ENCODE measurements around the gene RYR3.

RYR3 gene

DNA sequence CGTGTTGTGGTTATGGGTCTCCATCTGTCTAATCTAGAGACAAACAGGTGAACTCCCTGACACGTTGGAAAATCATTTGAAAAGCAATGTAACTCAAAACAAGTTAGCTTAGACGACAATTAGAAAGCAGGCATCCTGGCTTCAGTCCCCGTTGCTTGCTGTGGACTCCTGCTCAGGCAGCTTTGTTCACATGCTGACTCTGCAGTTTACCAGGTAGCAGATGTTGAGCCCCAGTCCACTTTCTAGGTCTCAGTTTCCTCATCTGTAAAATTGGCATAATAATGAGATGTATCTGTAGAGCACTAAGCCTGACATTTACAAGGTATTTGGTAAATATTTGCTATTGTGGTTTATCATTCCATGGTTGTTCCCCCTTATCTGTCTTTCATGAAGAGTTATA, 330.3 kb downstream of the RYR3 start:
- no peak for TF ChIP-seq EZH2phosphoT487 (IDR thresholded peaks at IDR 0.05; ENCODE audit: borderline replicate concordance)
- Histone ChIP-seq H2AFZ (ENCODE audit: low read length) (peak overlapping the region; percentile 72; the same call in 1 of the 2 replicates), H3K9ac (ENCODE audit: low read depth, low read length, poor library complexity, severe bottlenecking) (peak overlapping the region; percentile 60), H3K9me2 (replicated peaks; ENCODE audit: low read depth, low read length) (no peaks in the 10 kb centered on the region), H3K36me3 (ENCODE audit: insufficient read depth, low read length) (no peaks in the 10 kb centered on the region), H3K9me3 (ENCODE audit: insufficient read depth, low read depth, low read length) (no peaks in the 10 kb centered on the region), H3K4me2 (ENCODE audit: low read depth, low read length, poor library complexity, severe bottlenecking) (peak overlapping the region; percentile 69), H3K4me3 (ENCODE audit: low read length, poor library complexity, severe bottlenecking) (no peak overlapping the region), H3F3A (ENCODE audit: low read depth) (peaks cover 6% of the 10 kb centered on the region; the same call in 1 of the 2 replicates), H3K79me2 (ENCODE audit: insufficient read depth, low read length) (no peaks in the 10 kb centered on the region), H3K4me1 (ENCODE audit: insufficient read depth, low read length, poor library complexity, severe bottlenecking) (peaks cover 24% of the 10 kb centered on the region), H3K27me3 (ENCODE audit: insufficient read depth, low read length, poor library complexity, severe bottlenecking) (no peaks in the 10 kb centered on the region), H4K20me1 (ENCODE audit: insufficient read depth, low read length, poor library complexity, severe bottlenecking) (no peaks in the 10 kb centered on the region)

- Histone ChIP-seq H3K9me2 (replicated peaks; ENCODE audit: low read depth, low read length) (no peaks in the 10 kb centered on the region), H3K9ac (ENCODE audit: low read depth, low read length, poor library complexity, severe bottlenecking) (no peak overlapping the region), H3K4me3 (ENCODE audit: low read length, poor library complexity, severe bottlenecking) (no peak overlapping the region), H3K4me2 (ENCODE audit: low read depth, low read length, poor library complexity, severe bottlenecking) (no peak overlapping the region), H2AFZ (ENCODE audit: low read length) (no peak overlapping the region), H3K9me3 (ENCODE audit: insufficient read depth, low read depth, low read length) (no peaks in the 10 kb centered on the region), H3K79me2 (ENCODE audit: insufficient read depth, low read length) (no peaks in the 10 kb centered on the region), H3K27me3 (ENCODE audit: insufficient read depth, low read length, poor library complexity, severe bottlenecking) (no peaks in the 10 kb centered on the region), H4K20me1 (ENCODE audit: insufficient read depth, low read length, poor library complexity, severe bottlenecking) (no peaks in the 10 kb centered on the region), H3K4me1 (ENCODE audit: insufficient read depth, low read length, poor library complexity, severe bottlenecking) (peaks cover 23% of the 10 kb centered on the region), H3F3A (ENCODE audit: low read depth) (peaks cover 6% of the 10 kb centered on the region; the same call in 1 of the 2 replicates), H3K36me3 (ENCODE audit: insufficient read depth, low read length) (no peaks in the 10 kb centered on the region)
- no peak for TF ChIP-seq EZH2phosphoT487 (IDR thresholded peaks at IDR 0.05; ENCODE audit: borderline replicate concordance)
- TF ChIP-seq, protein P1, sequence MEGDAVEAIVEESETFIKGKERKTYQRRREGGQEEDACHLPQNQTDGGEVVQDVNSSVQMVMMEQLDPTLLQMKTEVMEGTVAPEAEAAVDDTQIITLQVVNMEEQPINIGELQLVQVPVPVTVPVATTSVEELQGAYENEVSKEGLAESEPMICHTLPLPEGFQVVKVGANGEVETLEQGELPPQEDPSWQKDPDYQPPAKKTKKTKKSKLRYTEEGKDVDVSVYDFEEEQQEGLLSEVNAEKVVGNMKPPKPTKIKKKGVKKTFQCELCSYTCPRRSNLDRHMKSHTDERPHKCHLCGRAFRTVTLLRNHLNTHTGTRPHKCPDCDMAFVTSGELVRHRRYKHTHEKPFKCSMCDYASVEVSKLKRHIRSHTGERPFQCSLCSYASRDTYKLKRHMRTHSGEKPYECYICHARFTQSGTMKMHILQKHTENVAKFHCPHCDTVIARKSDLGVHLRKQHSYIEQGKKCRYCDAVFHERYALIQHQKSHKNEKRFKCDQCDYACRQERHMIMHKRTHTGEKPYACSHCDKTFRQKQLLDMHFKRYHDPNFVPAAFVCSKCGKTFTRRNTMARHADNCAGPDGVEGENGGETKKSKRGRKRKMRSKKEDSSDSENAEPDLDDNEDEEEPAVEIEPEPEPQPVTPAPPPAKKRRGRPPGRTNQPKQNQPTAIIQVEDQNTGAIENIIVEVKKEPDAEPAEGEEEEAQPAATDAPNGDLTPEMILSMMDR (conservative IDR thresholded peaks at IDR 0.05; ENCODE audit: low read length): no peak
Measured at GRCh38 chr15:33644304-33644703, 333.5 kb downstream of the RYR3 start.

DNA sequence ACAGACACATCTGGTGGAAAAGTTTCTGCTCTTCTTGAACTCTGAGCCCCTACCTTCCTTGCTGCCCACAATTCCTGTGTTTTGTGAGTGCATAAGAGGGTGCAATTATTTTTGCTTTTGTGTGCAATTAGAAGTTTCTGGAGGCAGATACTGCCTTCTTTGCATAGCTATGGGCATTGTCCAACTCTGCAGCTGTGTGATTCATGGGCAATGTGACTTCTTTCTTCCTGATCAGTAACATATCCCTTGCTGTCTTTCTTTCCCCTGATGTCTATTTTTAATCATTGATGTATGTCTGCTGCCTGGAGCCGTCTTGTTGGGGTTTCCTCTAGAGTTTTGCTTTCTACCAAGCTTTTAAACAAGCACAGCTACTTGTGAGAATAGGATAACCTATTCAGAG, 336.0 kb downstream of the RYR3 start:
- peaks cover 18% of the 10 kb centered on the region for H3K4me1 ChIP-seq (ENCODE audit: insufficient read depth, low read length, poor library complexity, severe bottlenecking)
- TF ChIP-seq EZH2phosphoT487 (IDR thresholded peaks at IDR 0.05; ENCODE audit: borderline replicate concordance): no peak
- TF ChIP-seq, protein P1 (conservative IDR thresholded peaks at IDR 0.05; ENCODE audit: low read length): no peak
- no peaks in the 10 kb centered on the region for H4K20me1 ChIP-seq (ENCODE audit: insufficient read depth, low read length, poor library complexity, severe bottlenecking)
- no peaks in the 10 kb centered on the region for H3K79me2 ChIP-seq (ENCODE audit: insufficient read depth, low read length)
- no peak overlapping the region for H2AFZ ChIP-seq (ENCODE audit: low read length)
- H3K36me3 ChIP-seq (ENCODE audit: insufficient read depth, low read length): no peaks in the 10 kb centered on the region
- no peaks in the 10 kb centered on the region for H3K9me3 ChIP-seq (ENCODE audit: insufficient read depth, low read depth, low read length)
- no peak overlapping the region for H3K9ac ChIP-seq (ENCODE audit: low read depth, low read length, poor library complexity, severe bottlenecking)
- H3K27me3 ChIP-seq (ENCODE audit: insufficient read depth, low read length, poor library complexity, severe bottlenecking): no peaks in the 10 kb centered on the region
- no peak overlapping the region for H3K4me3 ChIP-seq (ENCODE audit: low read length, poor library complexity, severe bottlenecking)
- no peaks in the 10 kb centered on the region for H3F3A ChIP-seq (ENCODE audit: low read depth)
- H3K9me2 ChIP-seq (replicated peaks; ENCODE audit: low read depth, low read length): no peaks in the 10 kb centered on the region
- H3K4me2 ChIP-seq (ENCODE audit: low read depth, low read length, poor library complexity, severe bottlenecking): no peak overlapping the region

DNA sequence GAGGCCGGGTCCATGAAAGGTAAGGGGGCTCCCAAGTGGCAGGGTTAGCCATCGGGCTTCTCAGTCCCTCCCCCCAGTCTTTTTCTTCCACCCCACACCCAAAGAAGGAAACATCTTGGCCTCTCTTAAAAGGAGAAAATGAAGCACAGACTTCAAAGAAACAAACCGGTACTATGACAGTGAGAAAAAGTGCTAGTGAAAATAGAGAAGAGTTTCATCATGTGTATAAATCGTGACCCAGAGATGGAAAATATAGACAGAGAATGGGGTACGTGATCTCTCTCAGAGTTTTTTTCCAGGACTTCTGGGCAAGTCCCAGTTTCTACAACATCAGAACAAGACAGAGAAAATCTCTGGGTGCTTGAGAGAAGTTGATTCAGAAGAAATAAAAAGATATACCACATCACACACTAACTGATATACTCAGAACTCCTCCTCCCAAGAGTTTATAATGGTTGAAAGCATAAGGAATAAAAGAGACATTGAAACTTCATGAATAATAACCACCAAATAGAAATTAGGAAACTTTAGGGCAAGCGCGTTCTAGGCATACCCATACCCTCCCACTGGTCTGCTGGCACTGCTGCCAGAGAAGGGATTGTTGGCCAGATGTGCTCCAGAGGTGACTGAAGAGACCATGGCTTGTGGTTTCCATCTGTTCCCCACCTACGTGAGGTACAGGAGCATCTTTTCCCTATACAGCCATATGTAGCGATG, 338.6 kb downstream of the RYR3 start:
- Histone ChIP-seq H3K4me1 (ENCODE audit: insufficient read depth, low read length, poor library complexity, severe bottlenecking) (peaks cover 30% of the 10 kb centered on the region), H3K36me3 (ENCODE audit: insufficient read depth, low read length) (no peaks in the 10 kb centered on the region), H3K79me2 (ENCODE audit: insufficient read depth, low read length) (no peaks in the 10 kb centered on the region), H3K27me3 (ENCODE audit: insufficient read depth, low read length, poor library complexity, severe bottlenecking) (no peaks in the 10 kb centered on the region), H3K9me3 (ENCODE audit: insufficient read depth, low read depth, low read length) (no peaks in the 10 kb centered on the region), H3K4me3 (ENCODE audit: low read length, poor library complexity, severe bottlenecking) (no peak overlapping the region), H3K9me2 (replicated peaks; ENCODE audit: low read depth, low read length) (no peaks in the 10 kb centered on the region), H3F3A (ENCODE audit: low read depth) (no peaks in the 10 kb centered on the region), H4K20me1 (ENCODE audit: insufficient read depth, low read length, poor library complexity, severe bottlenecking) (no peaks in the 10 kb centered on the region), H2AFZ (ENCODE audit: low read length) (no peak overlapping the region), H3K9ac (ENCODE audit: low read depth, low read length, poor library complexity, severe bottlenecking) (no peak overlapping the region), H3K4me2 (ENCODE audit: low read depth, low read length, poor library complexity, severe bottlenecking) (no peak overlapping the region)
- no peak for TF ChIP-seq EZH2phosphoT487 (IDR thresholded peaks at IDR 0.05; ENCODE audit: borderline replicate concordance)
- TF ChIP-seq, protein P1 (conservative IDR thresholded peaks at IDR 0.05; ENCODE audit: low read length): no peak
